Activated gamma-delta T cell treated with Interleukin-2 at 50 U/mL for 16 hours (primary cell): Measurements from ENCODE around the gene ZDHHC16.
"Not testable (repeated sequence)": the region's sequence is repeated elsewhere in the genome, so short reads cannot be mapped to it uniquely, and the experiment has no call there.

Experiments used
- DNase-seq: peaks from one replicate; pipeline ENCODE4 v3.0.0-alpha.2; 2020

ZDHHC16 gene

GRCh38 chr10:97445722-97446639 lies at the start of gene ZDHHC16, which contains the start of gene EXOSC1:
ZDHHC16 (plus strand) TSS chr10:97446175; CDS start chr10:97451676, 5,501 bp downstream.
EXOSC1 (minus strand) TSS chr10:97446006; CDS start chr10:97445985, 21 bp downstream.
- peak; percentile 88 for DNase-seq

DNA sequence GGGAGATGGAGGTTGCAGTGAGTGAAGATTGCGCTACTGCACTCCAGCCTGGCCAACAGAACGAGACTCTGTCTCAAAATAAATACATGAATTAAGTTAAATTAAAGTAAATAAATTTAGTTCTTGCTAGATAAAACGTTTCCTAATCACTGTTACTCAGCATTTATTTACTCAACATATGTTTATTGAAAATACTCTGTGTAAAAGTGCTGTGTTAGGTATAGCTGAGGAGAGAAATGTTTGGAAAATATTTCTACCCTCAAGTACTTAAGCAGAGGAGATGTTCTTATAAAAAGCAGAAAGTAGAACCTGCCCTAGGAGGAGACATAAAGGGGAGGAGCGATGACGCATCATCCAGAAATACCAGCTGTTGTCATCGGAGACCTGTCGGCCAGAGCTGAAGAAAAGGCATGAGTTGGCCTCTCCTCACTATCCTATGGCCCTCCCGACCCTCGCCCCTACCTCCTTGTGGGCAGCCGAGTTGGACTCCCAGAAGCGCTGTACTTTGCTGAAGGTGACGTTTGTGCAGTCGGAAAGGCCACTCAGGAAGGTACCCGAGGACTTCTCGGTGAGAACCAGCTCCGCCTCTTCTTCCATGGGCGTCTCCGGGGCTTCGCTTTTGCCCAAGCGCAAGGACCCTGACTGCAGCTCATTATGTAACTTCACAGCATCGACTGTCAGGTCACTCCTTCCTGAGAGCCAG lies 46.0 kb upstream of the ZDHHC16 start:
- no peak for DNase-seq

GRCh38 chr10:97400665-97401454 lies 45.1 kb upstream of the ZDHHC16 start, which contains the start of gene RRP12:
RRP12 (minus strand) TSS chr10:97401340; CDS start chr10:97401231, 109 bp downstream.
- peak; percentile 75 for DNase-seq

GRCh38 chr10:97401455-97401919 lies 44.5 kb upstream of the ZDHHC16 start:
- no peak for DNase-seq

DNA sequence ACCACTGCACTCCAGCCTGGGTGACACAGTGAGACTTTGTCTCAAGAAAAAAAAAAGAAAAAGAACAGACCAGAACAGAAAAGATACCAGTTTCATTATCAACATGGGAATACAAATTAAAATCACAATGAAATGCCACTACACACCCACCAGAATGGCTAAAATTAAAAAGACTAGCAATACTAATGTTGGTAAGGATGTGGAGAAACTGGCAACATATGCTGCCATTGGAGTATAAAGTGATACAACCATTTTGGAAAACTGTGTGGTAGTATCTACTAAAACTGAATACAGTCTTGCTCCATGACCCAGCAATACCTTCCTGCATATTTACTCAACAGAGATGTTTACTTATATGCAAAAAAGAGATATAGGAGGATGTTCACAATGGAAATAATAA lies 41.9 kb upstream of the ZDHHC16 start:
- DNase-seq = no peak

DNA sequence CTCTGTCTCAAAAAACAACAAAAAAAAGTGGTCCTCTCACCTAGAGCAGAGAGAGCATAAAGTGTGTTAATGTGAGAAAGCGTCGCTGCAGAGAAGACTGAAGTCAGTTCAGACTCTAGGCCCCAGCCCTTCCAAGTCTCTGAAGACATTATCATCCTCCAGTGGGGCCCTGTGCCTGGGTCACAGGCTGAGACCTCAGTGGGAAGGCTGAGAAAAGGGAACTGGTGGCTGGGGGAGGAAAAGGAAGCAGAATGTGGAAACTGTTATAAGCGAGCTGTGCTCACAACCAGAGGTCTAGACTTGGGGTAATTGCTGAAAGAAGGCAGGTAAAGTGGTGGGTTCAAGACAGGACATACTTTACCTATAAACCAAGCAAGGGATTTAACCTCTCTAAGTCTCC lies 39.9 kb upstream of the ZDHHC16 start:
- no peak for DNase-seq

DNA sequence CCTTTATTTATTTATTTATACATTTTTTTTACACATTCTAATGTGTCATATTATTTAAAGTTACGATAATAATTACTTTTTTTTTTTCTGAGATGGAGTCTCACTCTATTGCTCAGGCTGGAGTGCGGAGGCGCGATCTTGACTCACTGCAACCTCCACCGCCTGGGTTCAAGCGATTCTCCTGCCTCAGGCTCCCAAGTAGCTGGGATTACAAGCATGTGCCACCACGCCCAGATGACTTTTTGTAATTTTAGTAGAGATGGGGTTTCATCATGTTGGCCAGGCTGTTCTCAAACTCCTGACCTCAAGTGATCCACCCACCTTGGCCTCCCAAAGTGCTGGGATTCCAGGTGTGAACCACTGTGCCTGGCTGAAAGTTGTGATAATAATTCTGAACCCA lies 39.5 kb upstream of the ZDHHC16 start:
- DNase-seq = not testable (repeated sequence)

DNA sequence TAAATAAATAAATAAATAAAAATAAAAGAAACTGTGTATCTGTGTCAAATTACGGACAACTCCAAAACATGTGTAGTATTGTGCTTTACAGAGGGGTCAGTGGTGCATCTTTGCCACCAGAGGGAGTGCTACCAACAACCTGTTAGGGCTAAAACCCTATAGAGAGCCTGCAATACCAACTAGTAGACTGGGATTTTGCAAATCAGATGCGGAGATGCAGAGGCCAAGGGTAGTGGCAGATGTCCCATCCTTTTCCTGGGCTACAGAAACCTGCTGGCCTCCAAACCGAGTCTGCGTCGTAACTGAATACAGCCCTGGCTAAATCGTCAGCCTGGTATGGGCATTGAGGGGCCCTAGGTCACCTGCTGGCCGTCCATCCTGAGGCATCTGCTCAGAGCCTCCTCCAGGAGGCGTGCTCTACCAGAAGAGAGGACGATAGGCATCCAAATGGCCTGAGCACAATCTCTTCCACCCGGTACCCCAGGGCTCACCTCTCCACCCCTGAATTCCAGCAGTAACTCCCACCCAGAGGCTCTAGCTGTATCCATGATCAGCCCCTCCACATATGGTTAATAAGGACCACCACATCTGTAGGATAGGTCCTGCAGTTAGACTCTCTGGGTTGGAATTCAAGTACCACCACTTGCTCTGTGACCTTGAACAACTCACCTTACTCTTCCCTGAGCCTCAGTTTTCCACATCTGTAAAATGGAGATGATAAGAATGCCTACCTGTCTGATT lies 38.6 kb upstream of the ZDHHC16 start:
- DNase-seq = peak; percentile 61

DNA sequence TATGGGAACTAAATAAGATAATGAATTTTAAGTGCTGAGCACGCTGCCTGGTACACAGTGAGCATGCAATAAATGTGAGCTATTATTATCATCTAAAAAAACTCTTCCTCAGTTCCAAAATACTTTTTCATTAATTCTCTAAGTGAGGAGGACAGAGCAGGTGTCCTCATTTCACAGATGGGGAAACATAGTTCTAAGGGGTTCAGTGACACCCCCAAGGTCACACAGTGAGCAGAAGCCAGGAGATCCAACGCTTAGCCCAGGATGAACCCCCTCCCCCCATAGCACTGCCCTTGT lies 38.1 kb upstream of the ZDHHC16 start:
- DNase-seq = no peak

DNA sequence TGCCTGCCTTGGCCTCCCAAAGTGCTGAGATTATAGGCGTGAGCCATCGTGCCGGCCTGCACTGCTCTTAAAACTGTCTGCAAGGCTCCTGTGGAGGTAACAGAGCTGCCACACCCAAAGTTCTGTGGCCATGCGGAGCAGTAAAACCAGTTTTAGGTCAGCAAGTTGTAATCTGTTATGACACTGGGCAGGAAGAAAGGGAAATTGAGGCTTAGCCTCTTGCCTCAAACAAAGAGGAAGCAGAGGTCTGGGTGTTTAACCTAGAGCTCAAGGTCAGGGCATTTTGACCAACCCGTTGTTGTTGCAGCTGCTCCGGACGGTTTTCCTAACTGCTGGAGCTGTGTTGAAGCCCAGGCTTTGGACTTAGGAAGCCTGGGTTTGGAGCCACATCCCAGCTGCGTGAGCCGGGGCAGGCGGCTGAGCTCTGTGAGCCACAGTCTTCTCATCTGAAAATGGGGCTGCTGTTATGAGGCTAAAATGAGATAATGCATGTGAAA lies 37.4 kb upstream of the ZDHHC16 start:
- DNase-seq = no peak

- DNase-seq = no peak
These were observed 34.6 kb upstream of the ZDHHC16 start for GRCh38 chr10:97411406-97411805.

DNA sequence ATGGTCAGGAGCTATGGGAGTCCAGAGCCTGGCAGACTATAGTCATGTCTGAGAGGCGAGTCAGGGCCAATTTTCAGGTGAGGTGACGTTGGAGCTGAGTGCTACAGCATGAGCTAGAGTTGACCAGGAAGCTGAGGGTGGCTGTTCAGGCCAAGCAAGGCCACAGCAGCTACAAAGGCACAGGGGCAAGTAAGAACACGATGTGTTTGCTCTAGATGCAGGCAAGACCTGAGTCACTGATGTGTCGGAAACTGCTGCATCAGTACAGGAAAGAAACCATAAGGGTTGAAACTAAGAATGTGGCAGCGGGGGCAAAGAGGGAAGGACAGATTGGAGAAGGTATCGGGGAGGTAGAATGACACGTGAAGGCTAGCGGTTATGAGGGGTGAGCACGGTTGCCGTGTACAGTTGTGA lies 33.1 kb upstream of the ZDHHC16 start:
- no peak for DNase-seq

DNA sequence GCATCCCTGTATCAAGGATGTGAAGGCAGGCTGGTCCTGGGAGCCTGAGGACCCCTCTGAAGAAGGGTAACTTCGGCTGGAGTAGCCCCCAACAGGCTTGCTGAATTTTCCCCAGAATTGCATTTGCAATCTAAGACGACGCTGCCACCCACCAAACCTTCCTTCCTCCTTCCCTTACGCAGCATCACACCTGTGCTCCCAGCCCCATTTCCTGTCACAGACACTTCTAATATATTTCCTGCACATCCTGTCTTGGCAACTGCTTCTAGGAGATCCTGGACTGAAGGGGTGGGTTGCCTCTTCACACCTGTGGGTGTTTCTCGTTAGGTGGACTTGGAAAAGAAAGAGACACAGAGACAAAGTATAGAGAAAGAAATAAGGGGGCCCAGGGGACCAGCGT lies 29.4 kb upstream of the ZDHHC16 start:
- no peak for DNase-seq

GRCh38 chr10:97423757-97424098 lies 22.2 kb upstream of the ZDHHC16 start:
- not testable (repeated sequence) for DNase-seq

- DNase-seq = peak; percentile 92
These were observed 19.8 kb upstream of the ZDHHC16 start, which contains the start of gene PGAM1 for GRCh38 chr10:97425964-97426775. PGAM1 (plus strand) TSS chr10:97426191; CDS start chr10:97426308, 117 bp downstream.

DNA sequence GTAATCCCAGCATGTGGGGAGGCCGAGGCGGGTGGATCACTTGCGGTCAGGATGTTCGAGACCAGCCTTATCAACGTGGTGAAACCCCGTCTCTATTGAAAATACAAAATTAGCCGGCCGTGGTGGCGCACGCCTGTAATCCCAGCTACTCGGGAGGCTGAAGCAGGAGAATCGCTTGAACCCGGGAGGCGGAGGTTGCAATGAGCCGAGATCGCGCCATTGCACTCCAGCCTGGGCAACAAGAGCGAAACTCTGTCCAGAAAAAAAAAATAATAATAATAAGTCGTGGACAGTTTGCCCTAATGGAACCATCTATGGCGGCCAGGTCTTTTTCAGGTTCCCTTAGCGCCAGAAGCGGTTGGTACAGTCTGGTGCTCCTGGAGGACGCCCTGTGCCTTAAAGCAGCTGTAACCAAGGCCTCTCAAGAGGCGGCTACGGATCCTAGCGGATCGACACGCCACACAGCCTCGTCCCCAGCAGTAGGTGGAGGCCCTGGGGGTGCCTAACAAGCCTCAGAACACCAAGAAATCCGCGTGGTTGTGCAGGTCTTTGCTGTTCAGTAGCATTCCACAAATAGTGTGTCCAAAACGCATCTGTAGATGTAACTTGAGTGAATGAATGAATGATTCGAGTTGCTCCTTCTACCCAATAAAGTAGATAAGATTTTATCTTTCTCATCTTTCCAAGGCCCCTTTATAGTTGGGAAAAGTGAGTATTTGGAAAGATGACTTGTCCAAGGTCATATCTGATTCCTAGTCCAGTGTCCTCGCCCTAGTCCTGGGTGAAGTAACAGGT lies 19.0 kb upstream of the ZDHHC16 start:
- no peak for DNase-seq

DNA sequence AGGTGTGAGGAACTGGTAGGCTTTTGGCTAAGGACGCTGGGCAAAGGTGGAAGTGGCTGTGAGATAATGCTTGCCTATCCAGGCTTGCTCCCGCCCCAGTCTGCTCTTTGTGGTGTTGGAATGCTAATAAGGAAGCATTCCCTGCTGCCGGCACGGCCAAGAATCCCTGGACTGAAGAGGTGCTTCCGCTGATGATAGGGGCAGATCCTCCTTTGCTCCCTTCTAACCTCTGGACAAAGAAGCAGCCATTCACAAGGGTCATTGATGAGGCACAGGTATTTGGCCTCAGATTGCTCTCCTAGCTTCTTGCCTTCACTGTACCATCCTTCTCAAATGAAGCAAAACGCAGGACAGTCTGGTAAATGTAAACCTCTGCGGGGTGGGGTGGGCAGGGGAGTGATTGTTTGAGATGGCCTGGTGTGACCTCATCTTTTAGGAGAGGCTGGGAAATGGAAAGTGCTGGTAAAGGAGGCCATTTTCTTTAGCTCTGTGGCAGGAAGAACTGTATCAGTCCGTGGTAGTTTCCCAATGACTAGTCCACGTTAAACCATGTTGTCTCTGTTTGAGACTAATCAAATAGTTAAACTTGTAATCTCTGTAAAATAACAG lies 18.3 kb upstream of the ZDHHC16 start:
- DNase-seq = no peak

DNA sequence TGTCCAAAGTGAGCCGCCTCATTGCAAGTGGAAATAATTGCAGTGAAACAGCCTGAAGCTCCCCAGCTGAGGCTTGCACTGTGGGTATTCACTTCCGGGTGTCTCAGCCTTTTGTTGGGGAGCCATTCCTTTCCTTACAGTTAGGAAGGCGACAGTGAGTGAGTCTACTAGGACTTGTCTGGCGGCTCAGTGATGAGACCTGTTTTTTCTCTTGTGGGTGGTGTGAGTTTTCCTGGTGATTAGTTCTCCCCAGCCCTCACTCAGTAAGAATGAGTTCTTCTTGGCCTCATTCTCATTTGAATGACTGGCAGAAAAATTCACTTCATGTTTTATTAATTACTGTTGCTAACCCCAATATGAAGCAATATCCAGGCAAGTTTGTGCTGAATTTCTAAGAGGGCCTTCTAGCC lies 17.4 kb upstream of the ZDHHC16 start:
- DNase-seq = no peak

GRCh38 chr10:97434055-97434454 lies 11.9 kb upstream of the ZDHHC16 start:
- DNase-seq = no peak

- DNase-seq = no peak
These were observed 11.4 kb upstream of the ZDHHC16 start for GRCh38 chr10:97434557-97434956.
